HG02763 (cell line): Measurements from ENCODE around the gene MIPEP.

Source experiments
- ATAC-seq: cut with Tn5 transposase; IDR thresholded peaks from one replicate; pipeline ENCODE4 v1.9.1; 2021; ENCODE audit warnings: mild to moderate bottlenecking, moderate library complexity; ENCODE audit not compliant: unreplicated experiment

The MIPEP gene

DNA sequence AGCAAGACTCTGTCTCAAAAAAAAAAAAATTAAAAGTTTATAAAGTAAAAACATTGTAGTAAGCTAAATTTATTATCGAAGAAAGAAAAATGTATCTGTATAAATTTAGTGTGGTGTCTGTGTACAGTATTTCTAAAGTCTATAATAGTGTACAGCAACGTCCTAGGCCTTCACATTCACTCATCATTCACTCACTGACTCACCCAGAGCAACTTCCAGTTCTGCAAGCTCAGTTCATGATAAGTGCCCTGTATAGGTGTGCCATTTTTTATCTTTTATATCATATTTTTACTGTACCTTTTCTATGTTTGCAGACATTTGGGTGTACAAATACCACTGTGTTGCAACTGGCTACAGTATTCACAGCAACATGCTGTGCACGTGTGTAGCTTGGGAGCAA, 200.9 kb downstream of the MIPEP start:
- ATAC-seq: no peak

DNA sequence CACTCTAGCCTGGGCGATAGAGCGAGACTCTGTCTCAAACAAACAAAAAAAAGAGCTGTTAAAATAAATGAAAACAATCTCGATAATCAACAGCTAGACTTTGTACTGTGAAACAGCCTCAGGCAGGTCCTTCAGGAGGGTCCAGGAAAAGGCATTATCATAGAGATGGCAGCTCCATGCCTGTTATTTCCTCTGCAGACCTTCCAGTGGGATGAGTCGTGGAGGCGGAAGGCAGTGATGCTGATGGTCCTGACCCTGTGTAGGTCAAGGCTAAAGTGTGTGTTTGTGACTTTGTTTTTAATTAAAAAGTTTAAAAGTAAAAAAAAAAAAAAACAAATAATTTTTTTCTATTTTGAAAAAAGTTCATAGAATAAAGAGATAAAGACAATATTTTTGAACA, 201.6 kb downstream of the MIPEP start:
- ATAC-seq: no peak

DNA sequence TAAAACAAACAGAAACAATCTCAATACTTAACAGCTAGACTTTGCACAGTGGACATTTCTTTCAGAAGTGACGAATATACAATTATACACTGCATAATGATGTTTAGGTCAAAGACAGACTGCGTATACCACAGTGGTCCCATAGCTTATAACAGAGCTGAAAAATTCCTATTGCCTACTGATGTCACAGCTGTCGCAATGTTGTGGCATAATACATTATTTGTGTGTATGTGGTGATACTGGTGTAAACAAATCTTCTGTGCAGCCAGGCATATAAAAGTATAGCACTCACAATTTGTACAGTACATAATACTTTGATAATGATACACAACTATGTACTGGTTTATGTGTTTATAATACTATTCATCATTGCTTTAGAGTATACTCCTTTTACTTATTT, 202.3 kb downstream of the MIPEP start:
- no peak for ATAC-seq

DNA sequence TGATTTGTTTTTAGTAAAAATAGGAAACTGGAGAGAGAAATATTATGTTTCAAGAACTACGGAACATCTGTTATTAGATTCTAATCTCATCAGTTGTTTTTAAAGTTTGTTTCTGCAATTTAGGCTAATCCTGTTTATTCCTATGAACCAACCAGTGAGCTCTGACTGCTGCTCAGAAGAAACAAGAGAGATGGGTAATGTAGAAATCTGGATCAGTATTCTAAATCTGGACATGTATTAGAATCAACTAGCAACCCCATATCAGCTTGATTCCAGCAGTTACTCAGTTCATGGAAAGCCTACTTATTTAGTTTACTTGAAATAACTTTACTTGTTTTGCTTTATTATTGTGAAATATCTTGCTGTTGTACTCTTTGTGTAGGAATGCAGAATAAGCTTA, 203.8 kb downstream of the MIPEP start:
- ATAC-seq: no peak

DNA sequence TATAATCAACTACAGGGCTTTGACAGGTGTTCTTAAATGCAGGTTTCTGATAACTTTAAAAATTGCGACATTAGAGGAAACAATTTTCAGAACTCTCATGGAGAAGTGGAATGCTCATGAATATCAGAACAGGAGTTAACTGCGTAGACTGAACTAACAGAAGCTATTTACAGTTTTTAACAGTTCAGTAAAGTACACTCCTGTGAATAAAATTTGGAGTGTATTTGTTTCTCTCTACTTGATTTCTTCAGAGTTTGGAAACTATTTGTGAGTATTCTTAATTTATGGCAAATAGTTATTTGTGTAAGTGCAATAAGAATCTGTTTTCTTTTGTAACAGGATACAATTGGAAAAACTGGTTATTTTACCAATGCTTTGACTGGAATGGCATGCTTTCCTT, 204.6 kb downstream of the MIPEP start:
- no peak for ATAC-seq

DNA sequence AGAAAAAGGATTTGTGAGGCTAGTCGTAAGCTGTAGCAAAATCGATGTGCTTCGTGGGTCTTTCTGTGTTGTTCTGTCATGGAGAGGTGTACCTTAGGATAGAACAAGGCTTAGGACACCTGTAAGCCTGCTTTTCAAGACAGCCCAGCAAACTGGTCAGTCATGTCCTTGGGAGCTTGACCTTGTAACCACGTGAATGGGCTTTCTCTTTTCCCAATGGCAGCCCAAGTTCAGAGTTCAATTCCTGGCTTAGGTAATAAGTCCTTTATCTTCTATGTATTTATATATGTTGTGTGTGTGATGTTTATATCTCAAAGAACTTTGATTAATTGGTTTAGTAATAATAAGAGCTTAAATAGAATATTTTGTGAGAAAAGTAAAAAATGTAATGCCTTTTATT, 206.1 kb downstream of the MIPEP start:
- ATAC-seq: no peak

DNA sequence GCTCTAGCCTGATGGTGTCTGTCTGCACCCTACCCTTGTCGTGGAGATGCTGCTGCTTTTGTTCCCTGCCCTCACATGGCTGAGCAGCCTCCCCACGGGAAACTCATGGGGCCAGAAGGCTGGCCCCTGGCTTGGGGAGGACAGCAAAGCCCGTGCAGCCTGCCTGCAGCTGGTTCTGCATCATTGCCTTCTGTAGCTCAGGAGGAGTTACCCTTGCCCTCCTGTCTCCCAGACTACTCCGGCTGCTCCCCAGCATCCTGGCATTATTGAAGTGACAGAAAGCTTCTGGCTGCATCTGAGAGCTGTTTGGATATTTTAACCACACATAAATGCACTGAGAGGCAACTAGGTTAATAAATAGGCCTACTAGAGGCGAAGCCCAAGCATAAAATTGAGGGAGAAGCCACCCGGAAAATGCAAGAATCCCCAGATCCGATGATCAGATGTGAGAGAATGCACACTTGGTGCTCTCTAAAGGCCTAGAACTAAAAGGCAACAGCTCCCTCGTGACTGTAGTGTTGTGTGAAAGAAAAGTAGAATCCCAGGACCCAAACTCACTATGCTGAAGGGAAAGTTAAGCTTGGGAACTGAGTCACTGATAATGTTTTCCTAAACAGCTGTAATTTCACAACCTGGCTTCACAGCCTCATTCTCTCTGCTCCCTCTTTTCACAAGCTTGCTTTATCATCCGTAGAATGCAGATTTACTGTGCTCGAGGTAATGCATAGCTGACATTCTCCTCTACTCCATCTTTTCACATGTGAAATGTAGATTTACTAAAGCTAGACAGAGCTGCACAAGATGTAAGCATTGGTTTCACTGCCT, 208.1 kb downstream of the MIPEP start:
- no peak for ATAC-seq
